Measurements from ENCODE around the gene RFX1. TPM values are rescaled to one million over a fixed set of nuclear protein-coding genes. Genes with fewer than 3 reads are reported as not detected.

Gene RFX1
- total and polyA plus RNA-seq, 9 of the 15 experiments (the other 6 are each of a cell fraction or from before 2014, with no cell fraction given) = 0.14 to 19.3 (median 1.2) TPM

DNA sequence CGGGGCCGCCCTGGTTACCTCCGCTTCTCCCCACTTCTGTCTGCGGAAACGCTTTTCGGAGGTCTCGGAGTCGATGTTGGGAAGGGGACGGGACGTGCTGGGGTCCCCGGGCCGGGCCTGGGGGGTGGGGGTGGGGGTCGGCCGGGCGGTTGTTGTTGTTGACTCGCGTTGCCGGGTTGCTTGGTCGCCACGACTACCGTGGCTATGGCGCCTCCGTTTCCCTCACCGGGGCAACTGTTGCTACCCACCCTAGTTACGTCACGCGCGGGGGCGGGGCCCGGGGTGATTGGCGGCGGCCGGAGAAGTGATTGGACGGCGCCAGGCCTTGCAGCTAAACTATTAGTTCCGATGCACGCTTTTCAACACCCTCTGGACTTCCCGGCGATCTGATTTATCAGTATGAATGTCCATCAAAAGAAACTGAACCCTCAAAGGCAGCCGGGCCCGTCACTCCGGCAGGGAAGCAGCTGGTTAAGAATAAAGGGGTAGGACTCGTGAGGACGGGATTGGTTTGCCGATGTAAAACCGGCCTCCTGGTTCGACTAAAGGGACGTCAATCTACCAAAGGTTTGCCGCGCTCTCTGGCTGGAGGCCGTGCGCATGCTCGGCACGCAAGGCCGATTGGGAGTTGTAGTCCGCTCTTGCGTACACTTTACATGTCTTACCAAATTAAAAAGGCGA is at the start of gene RFX1 (continued):
- TF ChIP-seq, protein P1, sequence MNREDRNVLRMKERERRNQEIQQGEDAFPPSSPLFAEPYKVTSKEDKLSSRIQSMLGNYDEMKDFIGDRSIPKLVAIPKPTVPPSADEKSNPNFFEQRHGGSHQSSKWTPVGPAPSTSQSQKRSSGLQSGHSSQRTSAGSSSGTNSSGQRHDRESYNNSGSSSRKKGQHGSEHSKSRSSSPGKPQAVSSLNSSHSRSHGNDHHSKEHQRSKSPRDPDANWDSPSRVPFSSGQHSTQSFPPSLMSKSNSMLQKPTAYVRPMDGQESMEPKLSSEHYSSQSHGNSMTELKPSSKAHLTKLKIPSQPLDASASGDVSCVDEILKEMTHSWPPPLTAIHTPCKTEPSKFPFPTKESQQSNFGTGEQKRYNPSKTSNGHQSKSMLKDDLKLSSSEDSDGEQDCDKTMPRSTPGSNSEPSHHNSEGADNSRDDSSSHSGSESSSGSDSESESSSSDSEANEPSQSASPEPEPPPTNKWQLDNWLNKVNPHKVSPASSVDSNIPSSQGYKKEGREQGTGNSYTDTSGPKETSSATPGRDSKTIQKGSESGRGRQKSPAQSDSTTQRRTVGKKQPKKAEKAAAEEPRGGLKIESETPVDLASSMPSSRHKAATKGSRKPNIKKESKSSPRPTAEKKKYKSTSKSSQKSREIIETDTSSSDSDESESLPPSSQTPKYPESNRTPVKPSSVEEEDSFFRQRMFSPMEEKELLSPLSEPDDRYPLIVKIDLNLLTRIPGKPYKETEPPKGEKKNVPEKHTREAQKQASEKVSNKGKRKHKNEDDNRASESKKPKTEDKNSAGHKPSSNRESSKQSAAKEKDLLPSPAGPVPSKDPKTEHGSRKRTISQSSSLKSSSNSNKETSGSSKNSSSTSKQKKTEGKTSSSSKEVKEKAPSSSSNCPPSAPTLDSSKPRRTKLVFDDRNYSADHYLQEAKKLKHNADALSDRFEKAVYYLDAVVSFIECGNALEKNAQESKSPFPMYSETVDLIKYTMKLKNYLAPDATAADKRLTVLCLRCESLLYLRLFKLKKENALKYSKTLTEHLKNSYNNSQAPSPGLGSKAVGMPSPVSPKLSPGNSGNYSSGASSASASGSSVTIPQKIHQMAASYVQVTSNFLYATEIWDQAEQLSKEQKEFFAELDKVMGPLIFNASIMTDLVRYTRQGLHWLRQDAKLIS (CRISPR knock-in tag; IDR thresholded peaks at IDR 0.05) = no peak; the same call in 1 of the 2 replicates
- TF ChIP-seq U2AF2 (optimal IDR thresholded peaks at IDR 0.05; ENCODE audit: low read depth, low read length) (no peak), NFATC3 (IDR thresholded peaks at IDR 0.05) (no peak), ZFX (CRISPR knock-in tag; IDR thresholded peaks at IDR 0.05) (0 out of 2 replicates have a peak, but pooled peaks have one; percentile 43), PHB2 (IDR thresholded peaks at IDR 0.05; ENCODE audit: low read depth) (no peak), HDAC1 (IDR thresholded peaks at IDR 0.05) (peak in 1 of 2 experiments; percentile 14; a peak in 2 of 4 replicates), GTF2A2 (tag; IDR thresholded peaks at IDR 0.05) (peak; percentile 58; the same call in 1 of the 2 replicates), ZBED1 (IDR thresholded peaks at IDR 0.05) (no peak), FIP1L1 (IDR thresholded peaks at IDR 0.05; ENCODE audit: low read depth, low read length, poor library complexity, severe bottlenecking) (peak; percentile 37), MTA1 (IDR thresholded peaks at IDR 0.05; ENCODE audit: borderline replicate concordance) (no peak), HMG20A (CRISPR knock-in tag; conservative IDR thresholded peaks at IDR 0.05) (no peak), SMARCB1 (IDR thresholded peaks at IDR 0.05; ENCODE audit: insufficient read length, low read depth) (no peak), THRB (CRISPR knock-in tag; conservative IDR thresholded peaks at IDR 0.05) (0 out of 2 replicates have a peak, but pooled peaks have one; percentile 9), ATF3 (IDR thresholded peaks at IDR 0.05) (no peak), ATF3 (CRISPR knock-in tag; conservative IDR thresholded peaks at IDR 0.05) (no peak), HEY1 (CRISPR knock-in tag; IDR thresholded peaks at IDR 0.05; ENCODE audit: borderline replicate concordance) (no peak), FOXJ2 (tag; IDR thresholded peaks at IDR 0.05) (peak; percentile 100)
- TF ChIP-seq, protein P2, sequence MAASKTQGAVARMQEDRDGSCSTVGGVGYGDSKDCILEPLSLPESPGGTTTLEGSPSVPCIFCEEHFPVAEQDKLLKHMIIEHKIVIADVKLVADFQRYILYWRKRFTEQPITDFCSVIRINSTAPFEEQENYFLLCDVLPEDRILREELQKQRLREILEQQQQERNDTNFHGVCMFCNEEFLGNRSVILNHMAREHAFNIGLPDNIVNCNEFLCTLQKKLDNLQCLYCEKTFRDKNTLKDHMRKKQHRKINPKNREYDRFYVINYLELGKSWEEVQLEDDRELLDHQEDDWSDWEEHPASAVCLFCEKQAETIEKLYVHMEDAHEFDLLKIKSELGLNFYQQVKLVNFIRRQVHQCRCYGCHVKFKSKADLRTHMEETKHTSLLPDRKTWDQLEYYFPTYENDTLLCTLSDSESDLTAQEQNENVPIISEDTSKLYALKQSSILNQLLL (CRISPR knock-in tag; IDR thresholded peaks at IDR 0.05; ENCODE audit: borderline replicate concordance) = no peak
